HepG2 (cell line): ENCODE data around the gene PRKAR2A.

Experiments
- CREM ChIP-seq, 2 experiments: sonication (generic) in 1 of 2; formaldehyde crosslinking in 1 of 2; IDR thresholded peaks; 2 replicates each; pipeline versions ENCODE4 v1.4.0 to v1.6.1; 2016 to 2020; ENCODE audit warnings: antibody characterized with exemption in 1 of 2, mild to moderate bottlenecking in 1 of 2, missing genetic modification reagents in 1 of 2
- EP300 ChIP-seq, 3 experiments: sonication (generic) in 1 of 3; formaldehyde crosslinking in 1 of 3; IDR thresholded peaks; 2 replicates each; pipeline versions ENCODE4 v1.5.1 to v1.6.1; 2011 to 2020; ENCODE audit warnings: low read depth in 2 of 3, low read length in 2 of 3, borderline replicate concordance in 1 of 3, improper control_type of control experiment in 1 of 3, mild to moderate bottlenecking in 1 of 3, missing genetic modification reagents in 1 of 3, moderate library complexity in 1 of 3
- POLR2A ChIP-seq, 2 experiments: IDR thresholded peaks; 2 replicates each; pipeline ENCODE4 v1.6.1; 2011; ENCODE audit warnings: low read depth in 2 of 2, low read length in 2 of 2, mild to moderate bottlenecking in 1 of 2, moderate library complexity in 1 of 2; ENCODE audit not compliant: insufficient read depth in 1 of 2
- POLR2AphosphoS5 ChIP-seq: IDR thresholded peaks from 2 replicates; pipeline ENCODE4 v1.6.1; 2012; ENCODE audit warnings: low read depth, low read length
- RORA ChIP-seq: sonication (generic); formaldehyde crosslinking; IDR thresholded peaks from 2 replicates; pipeline ENCODE4 v1.5.0; 2020; ENCODE audit warnings: mild to moderate bottlenecking, missing genetic modification reagents, moderate library complexity
- TCF7 ChIP-seq: sonication (generic); IDR thresholded peaks from 2 replicates; pipeline ENCODE4 v1.6.1; 2016; ENCODE audit warnings: antibody characterized with exemption, low read depth
- ZNF224 ChIP-seq: sonication (generic); formaldehyde crosslinking; IDR thresholded peaks from 2 replicates; pipeline ENCODE4 v1.5.0; 2020; ENCODE audit warnings: mild to moderate bottlenecking, missing genetic modification reagents
- ZNF318 ChIP-seq: sonication (generic); formaldehyde crosslinking; IDR thresholded peaks from 2 replicates; pipeline ENCODE4 v1.4.0; 2020; ENCODE audit warnings: mild to moderate bottlenecking, missing genetic modification reagents
- ZNF577 ChIP-seq: sonication (generic); formaldehyde crosslinking; IDR thresholded peaks from 2 replicates; pipeline ENCODE4 v1.4.0; 2020; ENCODE audit warnings: mild to moderate bottlenecking, low read depth, missing genetic modification reagents, borderline replicate concordance
- ZNF772 ChIP-seq: sonication (generic); formaldehyde crosslinking; IDR thresholded peaks from 2 replicates; pipeline ENCODE4 v1.5.0; 2020; ENCODE audit warnings: mild to moderate bottlenecking, missing genetic modification reagents
- TF ChIP-seq, protein P1 (sequence below): sonication (generic); formaldehyde crosslinking; IDR thresholded peaks from 2 replicates; pipeline ENCODE4 v1.5.0; 2020; ENCODE audit warnings: mild to moderate bottlenecking, missing genetic modification reagents, moderate library complexity

GRCh38 chr3:48738144-48738536 is 109.5 kb downstream of the PRKAR2A start:
- TF ChIP-seq ZNF577 (CRISPR knock-in tag) (no peak), POLR2A (IDR thresholded peaks at IDR 0.05; ENCODE audit: insufficient read depth in 1 of 2, low read depth in 2 of 2, low read length in 2 of 2) (no peak), POLR2AphosphoS5 (no peak), ZNF224 (CRISPR knock-in tag) (no peak), CREM (IDR thresholded peaks at IDR 0.05) (no peak), CREM (CRISPR knock-in tag; IDR thresholded peaks at IDR 0.05) (no peak), ZNF772 (CRISPR knock-in tag) (no peak), RORA (CRISPR knock-in tag) (no peak), TCF7 (no peak), ZNF318 (CRISPR knock-in tag) (no peak), EP300 (IDR thresholded peaks at IDR 0.05; ENCODE audit: low read depth in 2 of 2, low read length in 2 of 2) (no peak), EP300 (CRISPR knock-in tag; IDR thresholded peaks at IDR 0.05; ENCODE audit: borderline replicate concordance) (no peak)
- TF ChIP-seq, protein P1, sequence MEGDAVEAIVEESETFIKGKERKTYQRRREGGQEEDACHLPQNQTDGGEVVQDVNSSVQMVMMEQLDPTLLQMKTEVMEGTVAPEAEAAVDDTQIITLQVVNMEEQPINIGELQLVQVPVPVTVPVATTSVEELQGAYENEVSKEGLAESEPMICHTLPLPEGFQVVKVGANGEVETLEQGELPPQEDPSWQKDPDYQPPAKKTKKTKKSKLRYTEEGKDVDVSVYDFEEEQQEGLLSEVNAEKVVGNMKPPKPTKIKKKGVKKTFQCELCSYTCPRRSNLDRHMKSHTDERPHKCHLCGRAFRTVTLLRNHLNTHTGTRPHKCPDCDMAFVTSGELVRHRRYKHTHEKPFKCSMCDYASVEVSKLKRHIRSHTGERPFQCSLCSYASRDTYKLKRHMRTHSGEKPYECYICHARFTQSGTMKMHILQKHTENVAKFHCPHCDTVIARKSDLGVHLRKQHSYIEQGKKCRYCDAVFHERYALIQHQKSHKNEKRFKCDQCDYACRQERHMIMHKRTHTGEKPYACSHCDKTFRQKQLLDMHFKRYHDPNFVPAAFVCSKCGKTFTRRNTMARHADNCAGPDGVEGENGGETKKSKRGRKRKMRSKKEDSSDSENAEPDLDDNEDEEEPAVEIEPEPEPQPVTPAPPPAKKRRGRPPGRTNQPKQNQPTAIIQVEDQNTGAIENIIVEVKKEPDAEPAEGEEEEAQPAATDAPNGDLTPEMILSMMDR: no peak
